Left kidney (tissue), 2 donors: Measurements from ENCODE around the gene MYH10. TPM values are rescaled to one million over a fixed set of nuclear protein-coding genes. Genes with fewer than 3 reads are reported as not detected.
A peak's percentile ranks its signal among the peaks of the same experiment; 100 is the strongest.

ENCODE experiments used
- DNase-seq: peaks from one replicate; pipeline ENCODE4 v3.0.0-alpha.2; 2013
- polyA plus RNA-seq: library from polyadenylated mRNA; unstranded; fragments of 120-200 nt; gene quantifications from one replicate; pipeline ENCODE4 v1.2.1, GENCODE V29; 2013; ENCODE audit not compliant: insufficient read length

MYH10 gene
- polyA plus RNA-seq, 1 donor, result 282 TPM

DNA sequence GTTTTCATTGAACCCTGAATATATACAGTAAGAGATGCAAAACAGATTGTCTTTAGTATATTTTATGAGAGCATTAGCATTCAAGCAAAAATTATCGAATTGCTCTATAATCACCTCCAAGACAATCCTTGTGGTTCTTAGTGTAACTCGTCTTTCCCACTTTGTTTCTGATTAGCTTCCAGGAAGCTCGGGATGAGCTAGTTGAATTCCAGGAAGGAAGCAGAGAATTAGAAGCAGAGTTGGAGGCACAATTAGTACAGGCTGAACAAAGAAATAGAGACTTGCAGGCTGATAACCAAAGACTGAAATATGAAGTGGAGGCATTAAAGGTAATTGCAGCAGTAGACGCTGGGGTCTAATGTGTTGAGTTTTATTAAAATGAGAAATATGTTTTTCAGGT is 185.0 kb downstream of the MYH10 start:
- no peak for DNase-seq

DNA sequence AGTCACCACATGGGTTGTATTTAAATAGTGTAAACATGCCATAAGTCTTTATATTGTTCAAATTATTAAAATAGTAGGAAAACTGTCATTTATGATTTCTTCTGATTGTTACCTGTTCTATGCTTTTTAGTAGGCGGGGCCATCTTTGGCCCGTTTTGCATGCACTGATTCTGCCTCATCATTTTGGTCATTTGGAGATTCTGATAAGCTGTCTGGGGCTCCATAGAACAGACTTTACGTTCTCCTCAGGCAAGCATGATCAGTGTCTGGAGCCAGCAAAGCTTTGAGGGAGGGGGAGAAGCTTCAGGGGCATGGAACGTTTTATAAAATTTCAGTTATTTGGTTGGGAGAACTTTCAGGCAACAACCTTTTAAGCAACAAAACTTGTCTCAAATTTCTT is 186.0 kb downstream of the MYH10 start:
- no peak for DNase-seq

DNA sequence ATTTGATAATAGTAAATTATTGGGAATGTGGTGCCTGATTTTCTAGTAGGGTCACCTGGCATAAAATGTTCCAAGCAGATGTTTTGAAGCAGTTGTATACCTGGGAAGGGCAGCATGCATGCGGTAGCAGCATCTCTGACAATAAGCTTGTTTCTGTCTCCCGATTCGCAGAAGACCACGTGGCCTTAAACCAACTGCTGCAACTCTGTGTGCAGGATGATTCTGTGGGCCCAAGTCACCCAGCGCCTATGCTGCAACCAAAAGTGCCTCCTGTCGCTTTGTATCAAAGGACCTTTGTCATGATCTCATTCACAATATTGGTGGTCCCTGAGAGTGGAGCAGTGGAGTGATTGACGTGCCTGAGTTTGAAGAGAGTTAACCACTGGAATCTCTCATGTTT is 186.8 kb downstream of the MYH10 start:
- DNase-seq, result no peak

DNA sequence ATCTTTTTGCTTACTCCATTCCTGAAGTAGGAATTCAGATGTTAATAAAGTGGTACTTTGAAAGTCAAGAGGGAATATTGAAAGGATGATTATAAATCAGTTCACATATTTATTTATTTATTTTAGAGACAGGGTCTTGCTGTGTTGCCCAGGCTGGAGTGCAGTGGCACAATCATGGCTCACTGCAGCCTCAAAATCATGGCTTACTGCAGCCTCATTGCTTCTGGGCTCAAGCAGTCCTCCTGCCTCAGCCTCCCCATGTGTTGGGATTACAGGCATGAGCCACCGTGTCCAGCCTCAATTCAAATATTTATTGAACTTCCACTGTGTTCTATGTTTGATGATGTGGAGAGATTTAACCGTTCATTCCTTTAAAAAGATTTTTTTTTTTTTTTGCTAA is 188.2 kb downstream of the MYH10 start:
- DNase-seq, result no peak

DNA sequence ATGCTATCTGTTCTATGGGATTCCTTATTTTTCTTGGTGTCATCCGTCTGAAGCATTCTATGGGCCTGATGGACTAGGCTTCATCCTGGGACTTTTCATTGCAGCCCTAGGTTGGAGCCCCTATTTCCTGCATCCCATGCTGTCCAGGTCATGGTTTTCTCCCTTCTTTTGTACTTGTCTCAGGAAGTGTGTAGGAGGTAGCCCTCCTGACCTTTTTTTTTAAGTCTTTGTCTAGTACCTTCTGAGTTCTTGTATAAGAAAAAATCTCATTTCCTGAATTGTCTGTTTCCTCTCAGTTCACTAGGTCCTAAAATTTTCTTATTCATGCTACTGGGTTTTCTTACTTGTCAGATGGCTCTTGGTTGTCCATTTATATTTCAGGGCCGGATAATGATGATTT is 188.8 kb downstream of the MYH10 start:
- DNase-seq, result no peak

DNA sequence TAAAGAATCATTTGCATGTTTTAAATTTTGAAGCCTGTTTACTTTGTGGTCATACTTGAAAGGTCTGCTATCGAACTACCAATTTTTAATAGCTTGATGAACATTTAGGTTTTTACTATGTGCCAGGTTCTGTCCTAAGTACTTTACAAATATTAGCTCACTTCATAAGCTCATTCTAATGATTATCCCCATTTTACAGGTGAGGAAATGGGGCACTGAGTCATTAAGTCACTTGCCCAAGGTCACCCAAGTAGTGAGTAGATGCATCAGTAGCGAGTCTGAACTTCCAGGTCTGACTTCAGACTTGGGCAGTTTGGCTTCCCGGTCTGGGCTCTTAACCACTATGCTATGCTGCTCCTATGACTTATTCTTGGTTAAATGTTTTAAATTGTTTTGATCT is 190.8 kb downstream of the MYH10 start:
- DNase-seq, result no peak

DNA sequence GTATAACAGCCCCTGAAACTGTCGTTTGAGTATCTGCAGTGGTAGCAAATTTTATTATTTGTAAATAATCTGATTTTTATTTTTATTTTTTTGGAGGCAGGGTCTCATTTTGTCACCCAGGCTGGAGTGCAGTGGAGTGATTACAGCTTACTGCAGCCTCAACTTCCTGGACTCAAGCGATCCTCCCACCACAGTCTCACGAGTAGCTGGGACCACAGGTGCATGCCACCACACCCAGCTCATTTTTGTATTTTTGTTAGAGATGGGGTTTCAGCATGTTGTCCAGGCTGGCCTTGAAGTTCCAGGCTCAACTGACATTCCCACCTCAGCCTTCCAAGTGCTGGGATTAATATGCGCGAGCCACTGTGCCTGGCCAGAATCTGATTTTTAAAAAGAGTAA is 192.1 kb downstream of the MYH10 start:
- DNase-seq, result no peak

DNA sequence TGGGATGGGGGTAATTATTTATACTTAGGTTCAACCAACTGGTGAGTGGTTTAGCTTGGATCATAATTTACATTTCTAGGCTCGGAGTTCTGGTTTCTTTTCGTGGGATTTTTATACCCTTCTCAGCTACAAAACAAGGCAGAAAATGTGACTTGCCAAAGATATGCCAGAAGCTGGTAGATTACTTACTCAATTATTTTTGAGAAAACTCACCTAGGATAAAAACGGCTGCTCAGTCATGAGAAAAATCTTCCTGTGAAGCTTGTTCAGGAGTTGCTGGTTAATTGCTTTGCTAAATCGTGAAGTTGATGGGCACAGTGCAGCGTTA is 193.7 kb downstream of the MYH10 start:
- DNase-seq, result peak; percentile 15

DNA sequence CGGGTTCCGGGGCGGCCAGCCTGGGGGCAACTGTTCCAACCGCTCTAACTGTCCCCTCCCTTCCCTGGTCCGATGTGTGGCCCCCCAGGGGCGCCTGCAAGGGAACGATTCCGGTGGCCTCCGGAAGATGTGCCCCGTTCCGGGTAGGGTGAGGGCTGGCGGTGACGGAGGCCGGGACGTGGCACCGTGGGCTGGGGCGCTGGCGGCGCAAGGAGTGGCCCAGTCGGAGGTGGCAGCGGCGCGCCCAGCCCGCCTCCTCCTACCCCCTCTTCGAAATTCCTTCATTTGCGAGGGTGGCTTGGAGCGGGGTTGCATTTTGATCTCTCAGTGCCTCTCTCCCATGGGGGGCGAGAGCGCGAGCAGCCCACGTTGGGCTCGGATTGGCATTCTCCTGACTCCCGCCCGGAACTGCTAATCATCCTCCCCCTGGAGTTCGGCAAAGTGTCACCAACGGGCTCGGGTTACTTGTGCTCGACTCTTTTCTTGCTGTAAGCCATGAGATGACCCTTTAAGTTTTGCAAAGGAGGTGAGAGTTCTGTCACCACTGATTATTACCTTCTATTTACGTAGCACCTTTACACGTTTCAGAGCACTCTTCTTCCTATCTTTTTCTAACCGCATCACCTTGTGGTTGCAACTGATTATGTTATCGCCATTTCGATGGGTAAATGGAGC is 194.2 kb downstream of the MYH10 start:
- peak; percentile 68 for DNase-seq

DNA sequence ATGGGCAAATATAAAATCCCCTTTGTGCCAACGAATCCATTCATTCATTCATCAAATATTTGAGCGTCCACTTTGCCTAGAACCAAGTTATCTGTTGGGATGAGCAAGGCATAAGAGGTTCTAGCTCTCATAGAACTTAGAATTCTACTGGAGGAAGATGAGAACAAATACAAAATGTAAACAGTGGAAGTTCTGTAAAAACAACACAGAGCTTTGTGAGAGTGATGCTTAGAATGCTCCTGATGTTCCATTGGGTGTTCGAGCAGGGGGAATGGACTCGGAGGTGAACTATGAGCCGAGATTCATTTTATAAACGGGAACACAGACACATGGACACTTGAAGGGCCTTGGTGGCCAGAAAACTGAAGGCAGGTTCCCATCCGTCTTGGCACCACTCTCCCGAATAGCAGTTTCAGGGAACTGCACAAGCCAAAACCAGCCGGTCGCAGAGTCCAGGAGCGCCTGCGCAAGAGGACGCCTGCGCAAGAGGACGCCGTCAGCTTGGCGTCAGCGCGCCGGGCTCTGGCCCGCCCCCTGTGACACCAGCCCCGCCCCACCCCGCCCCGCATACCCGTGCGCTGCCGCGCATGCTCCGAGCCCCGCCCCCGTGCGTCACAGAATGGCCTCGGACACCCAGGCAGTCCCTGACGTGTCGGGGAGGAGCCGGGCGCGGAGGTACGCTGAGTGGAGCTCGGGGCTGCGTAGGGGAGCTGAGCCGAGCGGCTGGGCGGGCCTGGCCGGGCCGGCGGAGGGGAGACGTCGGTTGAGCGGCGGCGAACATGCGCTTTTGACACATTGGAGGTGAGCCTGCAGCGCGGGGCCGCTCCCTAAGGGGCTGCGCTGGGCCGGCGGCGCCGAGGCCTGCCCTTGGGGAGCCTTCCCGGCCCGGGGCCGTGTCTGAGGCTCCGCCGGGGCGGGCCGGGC is 195.0 kb downstream of the MYH10 start, which contains the start of gene NDEL1:
Gene NDEL1, plus strand, starts transcription at position 640 of the 924 bp plus-strand sequence. CDS start 8,388 bp downstream, outside the sequence.
- DNase-seq, result peak; percentile 97

DNA sequence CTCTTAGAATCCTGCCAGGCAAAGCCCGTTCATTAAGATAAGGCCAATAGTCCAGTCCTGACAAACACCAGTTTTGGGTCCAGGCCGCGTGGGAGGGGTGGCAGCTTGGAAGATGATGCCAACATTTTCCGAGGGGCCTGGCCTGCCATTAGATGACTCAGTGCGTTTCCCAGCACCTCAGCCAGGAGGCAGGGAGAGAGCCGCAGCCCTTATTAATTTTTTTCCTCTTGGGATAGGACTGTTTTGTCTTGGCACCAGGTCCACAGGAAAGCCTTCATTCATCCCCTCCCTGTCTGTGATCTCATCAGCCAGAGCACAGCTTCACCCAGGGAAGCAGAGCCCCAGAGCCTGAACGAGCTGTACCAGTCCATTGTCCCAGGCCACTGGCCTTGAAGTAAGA is 199.6 kb downstream of the MYH10 start:
- no peak for DNase-seq

DNA sequence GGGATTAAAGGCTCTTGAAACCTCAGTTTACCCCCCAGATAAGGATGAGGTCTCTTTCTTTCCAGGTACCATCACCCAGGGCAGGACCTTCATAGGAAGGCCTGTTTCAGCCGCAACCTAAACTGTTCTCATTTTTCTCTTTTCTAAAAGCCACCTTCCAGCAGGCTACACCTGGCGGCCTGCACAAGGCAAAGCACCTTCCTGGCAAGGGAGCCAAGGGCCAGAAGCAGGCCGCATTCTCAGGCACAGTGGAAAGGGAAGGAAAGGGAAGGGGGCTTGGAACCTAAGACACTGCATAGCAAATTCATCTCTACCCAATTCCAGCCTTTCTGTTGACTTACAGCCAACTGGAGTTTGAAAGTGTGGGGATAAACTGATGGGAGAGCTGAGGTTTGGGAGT is 203.7 kb downstream of the MYH10 start:
- DNase-seq, result no peak

DNA sequence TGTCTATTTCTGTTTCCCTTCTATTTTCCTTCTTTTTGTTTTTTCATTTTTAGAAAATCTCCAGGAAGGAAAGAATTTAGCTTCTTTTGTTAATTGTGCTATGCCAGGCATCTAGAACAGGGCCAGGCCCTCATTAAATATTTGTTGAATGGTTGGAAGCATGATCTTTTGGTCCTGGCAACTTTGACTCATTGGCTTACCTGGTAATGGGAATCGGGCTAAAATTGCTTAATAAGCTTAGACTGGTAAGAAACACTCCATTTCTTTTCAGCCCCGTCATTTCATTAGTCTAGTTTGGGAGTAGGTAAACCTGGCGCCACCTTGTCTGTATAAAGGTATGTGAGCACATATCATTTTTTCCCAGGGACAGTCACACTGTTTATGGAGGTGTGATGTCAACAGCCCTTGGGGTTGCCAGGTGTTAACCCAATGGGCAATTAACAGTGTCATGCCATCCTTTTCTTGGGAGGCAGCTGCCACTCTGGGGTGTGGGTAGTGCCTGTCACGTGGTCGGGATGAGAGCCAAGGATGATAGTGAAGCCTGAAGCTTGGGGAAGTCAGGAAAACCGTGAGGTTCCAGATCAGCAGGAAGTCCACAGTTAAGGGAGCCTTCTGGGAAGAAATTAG is 204.3 kb downstream of the MYH10 start:
- DNase-seq, result no peak

Other genes with a start within 250 kb of the MYH10 start
- 2,681 TPM for gene RPL26, start 247.5 kb downstream of the MYH10 start, polyA plus RNA-seq
- 0.07 TPM for gene RNF222, start 232.9 kb downstream of the MYH10 start, polyA plus RNA-seq
- 57.3 TPM for gene NDEL1, start 194.8 kb downstream of the MYH10 start, polyA plus RNA-seq
- 0.30 TPM for gene CCDC42, start 114.1 kb upstream of the MYH10 start, polyA plus RNA-seq
- 0.73 TPM for gene SPDYE4, start 127.8 kb upstream of the MYH10 start, polyA plus RNA-seq
- gene MFSD6L, start 168.6 kb upstream of the MYH10 start, polyA plus RNA-seq, result 2.7 TPM
- gene PIK3R6, start 236.9 kb upstream of the MYH10 start, polyA plus RNA-seq, result 0.85 TPM